ENCODE results near the gene NFIA.
"Not testable (repeated sequence)": the region's sequence is repeated elsewhere in the genome, so short reads cannot be mapped to it uniquely, and the experiment has no call there.

The NFIA gene

DNA sequence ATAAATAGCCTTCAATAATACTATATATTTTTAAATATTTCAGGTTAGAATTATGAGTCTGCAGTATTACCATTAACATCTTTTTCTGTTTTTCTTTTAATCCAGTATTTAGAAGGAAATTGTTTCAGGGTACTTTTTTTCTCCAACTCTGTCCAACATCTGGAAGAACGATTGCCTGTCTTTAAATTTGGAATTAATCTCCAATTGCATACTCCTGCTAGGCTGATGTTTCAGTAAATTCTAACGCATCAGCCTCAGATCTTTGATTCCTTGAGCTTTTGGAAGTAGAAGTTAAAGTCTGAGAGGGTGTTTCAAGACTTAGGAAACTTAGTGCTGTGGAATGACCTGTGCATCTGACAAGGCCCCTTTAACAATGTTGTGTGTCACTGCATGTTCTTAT, 20.3 kb downstream of the NFIA start:
- no peak for DNase-seq

DNA sequence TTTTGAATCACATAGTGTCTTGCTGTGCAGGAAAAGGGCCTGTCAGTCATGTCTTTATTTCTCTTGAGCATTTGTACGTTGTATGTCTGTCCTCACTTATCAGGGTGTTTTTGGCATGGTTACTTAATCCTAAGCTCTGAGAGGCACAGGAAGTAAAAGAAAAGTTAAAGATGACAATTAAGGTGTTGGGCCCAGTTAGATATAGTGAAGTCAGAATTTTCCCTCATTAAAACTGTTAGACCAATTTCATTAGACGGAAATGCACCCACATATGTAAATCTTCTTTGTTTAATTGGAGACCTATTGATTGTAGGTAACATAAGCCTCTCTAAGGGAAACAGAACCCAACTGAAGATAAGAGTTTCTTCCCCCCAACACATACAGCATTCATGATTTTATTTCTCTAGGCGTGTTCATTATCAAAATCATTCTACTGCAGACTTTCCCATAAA, 21.9 kb downstream of the NFIA start:
- no peak for DNase-seq

DNA sequence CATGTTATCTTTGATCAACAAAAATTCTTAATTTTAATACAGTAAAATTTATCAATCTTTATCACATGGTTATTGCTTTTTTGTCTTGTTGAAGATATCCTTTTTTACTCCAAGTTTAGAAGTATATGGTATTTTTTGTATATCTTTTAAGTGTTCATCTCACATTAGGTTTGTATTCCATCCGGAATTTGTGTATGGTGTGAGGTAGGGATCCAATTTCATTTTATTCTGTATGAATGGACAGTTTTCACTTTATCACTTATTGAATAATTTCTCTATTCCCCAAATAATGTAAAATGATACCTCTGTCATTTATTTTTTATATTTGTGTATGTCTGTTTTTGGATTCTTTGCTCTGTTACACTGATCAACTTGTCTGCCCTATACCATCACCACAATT, 25.3 kb downstream of the NFIA start:
- DNase-seq, result no peak

DNA sequence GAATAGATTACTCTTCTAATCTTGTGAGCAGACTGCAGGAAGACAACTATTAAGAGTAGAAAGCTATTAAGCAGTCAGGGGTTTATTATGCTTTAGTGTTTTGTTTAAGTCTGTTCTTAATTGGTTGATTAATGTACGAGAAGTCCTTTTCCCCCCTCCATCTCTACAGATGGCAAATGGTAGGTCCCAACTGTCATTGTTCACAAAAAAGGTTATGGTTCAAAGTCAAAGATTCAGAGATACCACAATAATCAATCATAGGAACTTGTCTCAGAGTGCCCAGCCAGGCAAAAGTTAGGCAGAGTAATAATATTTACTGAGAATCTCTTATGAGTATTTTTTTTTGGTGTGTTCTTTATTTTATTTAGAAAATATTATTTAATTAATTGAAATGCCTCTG, 26.8 kb downstream of the NFIA start:
- DNase-seq, result no peak

DNA sequence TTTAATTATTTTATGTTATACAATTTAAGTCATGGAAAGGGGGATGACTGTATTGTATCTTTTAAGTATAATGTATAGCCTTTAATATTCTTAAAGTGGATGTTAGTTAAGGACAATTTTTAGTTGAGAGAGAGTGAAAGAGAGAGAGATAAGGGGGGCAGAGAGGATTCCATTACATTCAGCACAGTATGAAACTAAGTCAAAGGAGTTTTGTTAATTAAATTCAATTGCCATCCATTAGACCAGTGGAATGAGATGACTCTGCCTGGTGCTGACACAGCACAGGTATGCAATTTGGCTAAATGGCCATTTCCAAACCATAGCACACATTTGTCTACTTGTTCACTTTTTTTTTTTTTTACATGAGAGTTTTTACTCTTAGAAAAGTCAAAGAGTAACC, 27.5 kb downstream of the NFIA start:
- DNase-seq, result no peak

DNA sequence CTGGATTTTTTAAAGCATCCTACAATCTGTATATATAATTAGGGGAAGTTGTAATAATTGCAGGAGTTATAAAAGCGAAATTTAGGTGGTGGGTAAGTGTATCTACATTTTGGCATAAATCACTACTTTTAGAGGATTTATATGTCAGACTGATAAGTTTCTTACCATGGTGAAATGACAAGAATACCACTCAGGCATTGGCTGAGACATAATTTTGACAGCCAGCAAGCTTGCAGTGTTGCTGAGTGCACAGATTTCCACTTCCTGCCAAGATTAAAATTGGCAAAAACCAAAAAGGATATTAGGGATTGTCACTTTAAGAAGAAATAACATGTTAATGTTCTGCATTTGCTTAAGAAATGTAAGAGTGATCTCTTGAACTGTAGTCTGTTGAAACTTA, 28.2 kb downstream of the NFIA start:
- DNase-seq, result no peak

DNA sequence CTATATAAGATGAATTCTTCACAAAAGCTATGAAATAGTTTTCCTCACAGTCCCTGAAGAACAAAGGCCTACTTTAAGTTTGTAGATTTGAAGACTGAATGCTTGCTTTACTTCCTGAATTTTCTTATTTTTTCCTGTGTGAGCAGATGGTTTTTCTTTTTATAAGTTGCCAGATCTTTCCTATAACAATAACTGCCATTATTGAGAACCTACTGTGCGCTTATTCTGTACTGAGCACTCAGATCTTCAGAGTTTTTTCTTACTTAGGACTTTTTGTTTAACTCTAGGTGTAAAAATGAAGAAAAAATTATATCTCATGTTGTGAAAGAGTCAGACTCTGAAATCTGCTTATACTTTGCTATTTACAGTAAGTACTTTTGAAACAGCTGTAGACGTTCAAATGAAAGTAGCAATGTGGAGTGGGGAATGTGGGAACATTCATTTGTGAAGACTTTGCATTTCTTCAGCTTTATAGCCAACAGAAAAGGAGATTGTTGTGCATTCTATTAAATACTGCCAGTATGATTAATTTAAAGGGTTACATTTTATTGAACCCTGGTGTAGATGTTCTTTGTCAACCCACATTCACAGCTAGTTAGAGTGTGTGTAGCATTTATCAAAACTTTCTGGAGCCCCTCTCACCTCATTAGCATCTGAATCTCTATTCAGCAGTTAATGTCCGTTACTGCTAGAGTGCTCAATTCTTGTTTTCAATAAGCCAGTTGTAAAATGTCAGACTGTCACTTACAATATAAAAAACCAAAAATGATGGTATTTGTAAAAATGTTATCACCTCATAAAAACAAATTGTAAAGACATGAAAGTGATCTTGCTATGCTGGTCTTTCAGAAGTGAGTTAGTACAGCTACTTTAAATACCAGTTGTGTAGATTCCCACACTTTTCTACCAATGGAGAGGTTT, 29.0 kb downstream of the NFIA start:
- DNase-seq, result no peak

DNA sequence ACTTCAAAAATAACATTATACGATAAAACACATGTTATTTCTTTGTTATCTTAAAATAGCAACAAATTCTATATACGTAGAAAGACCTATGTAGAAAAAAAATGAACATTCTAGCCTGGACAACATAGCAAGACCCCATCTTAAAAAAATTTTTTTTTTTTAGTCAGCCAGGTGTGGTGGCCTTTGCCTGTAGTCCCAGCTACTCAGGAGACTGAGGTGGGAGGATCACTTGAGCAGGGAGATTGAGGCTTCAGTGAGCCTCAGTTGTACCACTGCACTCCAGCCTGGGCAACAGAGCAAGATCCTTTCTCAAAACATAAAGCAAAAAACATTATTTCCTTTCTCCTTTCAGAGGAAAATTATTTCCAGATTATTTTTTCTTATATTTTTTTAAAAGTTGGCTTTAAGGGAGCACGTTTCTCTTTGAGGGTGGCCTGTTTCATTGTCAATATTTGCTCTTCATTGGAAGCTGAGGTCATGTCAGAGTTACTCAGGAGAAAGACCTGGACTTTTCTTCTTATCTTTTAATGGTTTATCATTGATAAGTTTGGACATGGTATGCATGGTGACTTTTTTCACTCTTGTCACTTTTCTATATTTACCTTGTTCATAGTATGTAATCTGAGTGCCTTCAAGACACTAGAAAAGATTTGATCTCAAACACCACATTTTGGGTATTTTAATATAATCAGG, 32.0 kb downstream of the NFIA start:
- no peak for DNase-seq

DNA sequence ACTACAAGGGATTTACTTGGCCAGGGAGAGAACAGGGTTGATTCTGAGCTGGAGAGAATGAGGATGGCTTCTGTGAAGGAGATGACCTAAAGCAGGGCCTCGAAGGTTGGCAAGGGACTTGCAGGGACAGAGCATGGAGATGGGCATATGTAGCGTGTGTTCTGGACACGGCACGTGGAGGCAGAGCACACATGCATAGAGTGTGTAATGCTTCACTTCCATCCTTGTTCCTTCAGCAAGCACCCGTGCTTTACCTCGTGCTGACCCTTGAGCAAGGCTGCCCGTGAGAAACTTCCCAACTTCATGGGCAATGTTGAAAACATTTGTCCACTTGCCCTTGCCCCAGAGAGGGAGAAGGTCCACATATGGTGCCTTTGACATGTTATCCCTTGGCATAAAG, 33.1 kb downstream of the NFIA start:
- no peak for DNase-seq

DNA sequence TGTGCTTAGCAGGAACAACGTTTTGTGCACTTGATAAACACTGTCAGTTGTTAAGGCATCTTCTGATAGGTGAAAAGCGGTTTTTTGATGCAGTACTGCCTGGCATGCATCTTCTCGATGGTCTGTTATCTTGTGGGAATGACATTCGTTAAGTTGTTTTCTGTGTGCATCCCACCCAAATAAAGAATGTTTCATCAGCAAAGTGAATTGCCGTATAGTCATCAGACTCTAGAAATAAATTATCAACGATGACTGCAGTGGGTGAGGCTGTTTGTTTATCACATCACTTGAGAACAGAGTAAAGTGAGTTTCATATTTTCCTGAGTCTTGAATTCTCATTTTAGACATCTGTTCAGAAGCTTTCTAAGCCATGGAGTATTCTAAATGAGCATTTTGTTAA, 34.1 kb downstream of the NFIA start:
- no peak for DNase-seq

DNA sequence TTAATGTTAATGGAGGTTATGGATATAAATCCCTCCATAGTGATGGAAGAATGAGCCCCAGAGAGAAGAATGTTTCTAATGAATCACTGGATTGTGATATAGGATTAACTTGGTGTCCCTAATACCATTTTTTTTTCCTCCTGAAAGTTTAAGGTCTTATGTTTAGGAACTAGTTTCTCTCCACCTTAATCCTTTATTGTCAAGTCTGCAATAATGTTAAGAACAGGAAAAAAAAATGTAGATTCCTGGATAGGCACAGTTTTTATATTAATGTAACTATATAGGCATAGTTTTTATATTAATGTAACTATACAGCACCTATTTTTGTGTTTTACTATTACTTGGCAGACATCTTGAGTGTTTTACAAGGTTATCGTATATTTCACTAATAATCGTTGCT, 34.9 kb downstream of the NFIA start:
- DNase-seq, result no peak

DNA sequence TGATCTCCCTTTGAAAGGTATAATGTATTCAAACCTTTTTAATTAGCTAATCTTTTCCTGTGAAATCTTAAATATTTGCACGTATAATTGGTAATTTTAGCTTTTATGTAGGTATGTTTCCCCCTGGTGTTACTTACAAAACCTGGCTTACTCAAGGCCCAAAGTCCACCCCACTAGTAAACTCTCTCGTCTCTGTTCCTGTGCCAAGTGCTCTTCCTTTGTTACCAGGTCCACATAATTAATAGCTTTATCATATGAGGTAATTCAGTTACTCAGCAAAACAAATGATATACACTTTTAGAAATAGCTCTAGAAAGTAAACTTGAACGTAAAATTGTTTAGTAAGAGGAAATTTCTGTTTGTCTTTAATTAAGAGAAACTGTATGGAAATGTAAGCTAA, 36.7 kb downstream of the NFIA start:
- no peak for DNase-seq

DNA sequence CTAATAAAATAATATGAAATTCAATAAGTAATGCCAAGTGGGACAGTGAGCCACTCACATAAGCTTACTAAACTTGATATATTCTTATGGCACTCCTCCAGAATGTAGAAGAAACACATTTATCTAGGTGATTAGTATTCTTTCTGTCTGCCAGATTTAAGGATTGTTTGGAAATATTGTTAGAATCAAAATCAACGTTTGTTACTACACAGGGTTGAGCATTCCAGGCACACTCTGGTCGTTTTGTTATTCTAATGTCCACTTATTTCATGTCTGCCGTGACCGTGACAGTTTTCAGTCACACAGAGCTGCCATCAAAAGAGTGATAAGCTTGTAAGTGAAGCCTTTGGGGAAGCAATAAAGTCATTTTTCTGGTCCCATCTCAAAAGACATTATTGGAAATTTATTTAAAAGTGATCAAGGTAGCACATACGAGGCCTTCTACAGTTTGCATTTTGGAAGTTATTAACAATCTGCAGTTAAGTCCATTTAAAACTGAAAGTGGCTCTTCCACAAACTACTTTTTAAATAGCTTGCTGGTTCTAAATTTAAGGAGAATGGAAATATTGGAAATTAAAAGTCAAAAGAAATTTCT, 38.0 kb downstream of the NFIA start:
- no peak for DNase-seq

DNA sequence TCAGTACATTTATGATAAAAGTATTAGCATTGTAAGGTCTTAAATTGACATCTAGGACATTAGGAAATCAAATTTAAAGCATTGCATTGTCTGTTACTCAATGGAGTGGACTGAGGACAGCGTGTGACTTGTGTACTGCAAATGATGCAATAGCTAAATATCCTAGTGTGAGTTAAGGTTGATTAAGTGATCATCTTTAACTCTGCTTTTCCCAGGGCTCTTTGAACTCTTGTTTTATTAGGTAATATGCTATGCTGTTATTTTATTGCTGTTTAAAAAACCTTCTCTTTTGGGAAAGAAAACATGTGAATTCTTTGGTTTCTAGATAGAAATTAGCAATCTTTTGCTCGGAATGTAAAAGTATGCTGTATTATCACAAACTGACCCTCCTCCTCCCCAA, 38.6 kb downstream of the NFIA start:
- DNase-seq, result no peak

DNA sequence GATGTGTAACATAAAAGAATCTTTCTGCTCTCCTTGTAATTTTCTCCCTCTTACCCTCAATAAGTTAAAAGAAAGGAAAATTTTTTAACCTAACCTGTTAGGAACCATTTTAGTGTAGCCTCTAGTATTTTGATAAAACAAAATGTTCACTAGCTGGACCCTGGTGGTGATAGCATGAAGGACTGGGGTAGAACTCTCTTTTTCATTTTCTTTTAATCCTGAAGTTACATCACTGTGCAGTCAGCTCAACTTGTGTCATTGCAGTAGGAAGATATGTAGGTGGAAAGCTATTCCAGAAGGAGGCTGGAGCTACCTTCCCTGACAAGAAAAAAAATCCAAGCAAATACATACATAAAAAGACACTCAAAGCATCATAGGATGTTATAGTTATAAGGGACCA, 39.3 kb downstream of the NFIA start:
- DNase-seq, result no peak

DNA sequence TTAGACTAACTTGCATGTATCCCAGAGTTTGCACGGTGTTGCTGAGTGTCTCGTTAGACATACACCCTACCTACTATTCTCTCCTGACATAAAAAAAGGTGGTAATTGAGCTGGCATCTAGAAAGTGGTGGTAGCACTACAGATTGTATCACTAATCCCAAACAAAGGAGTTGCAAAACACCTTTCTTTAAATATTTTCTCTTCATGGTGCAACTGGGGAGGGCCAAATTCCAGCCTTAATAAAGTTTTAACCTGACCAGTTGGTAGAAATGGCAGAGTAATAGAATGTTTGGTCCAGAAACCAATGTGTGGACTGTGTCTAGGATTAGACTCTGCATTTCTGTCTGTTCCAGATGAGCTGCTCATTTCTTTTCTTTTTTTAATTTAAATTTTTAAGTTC, 40.0 kb downstream of the NFIA start:
- DNase-seq, result no peak

DNA sequence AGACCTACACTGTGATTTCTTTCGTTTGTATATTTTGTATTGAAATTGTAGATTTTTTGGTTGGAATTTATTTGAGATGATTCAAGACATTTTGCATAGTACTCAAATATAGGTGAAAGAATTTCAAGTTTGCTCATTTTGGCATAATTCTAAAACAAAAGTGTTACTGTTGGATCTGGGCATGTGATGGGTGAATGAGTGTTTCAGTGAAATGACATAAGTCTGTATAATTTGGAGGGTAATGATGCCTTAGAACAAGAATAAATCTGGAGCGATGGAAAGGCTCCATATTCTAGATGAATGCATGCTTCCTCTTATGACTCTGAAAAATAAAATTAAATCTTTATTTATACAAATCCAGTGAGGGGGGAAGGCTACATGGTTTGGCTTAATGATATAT, 41.0 kb downstream of the NFIA start:
- DNase-seq, result no peak

DNA sequence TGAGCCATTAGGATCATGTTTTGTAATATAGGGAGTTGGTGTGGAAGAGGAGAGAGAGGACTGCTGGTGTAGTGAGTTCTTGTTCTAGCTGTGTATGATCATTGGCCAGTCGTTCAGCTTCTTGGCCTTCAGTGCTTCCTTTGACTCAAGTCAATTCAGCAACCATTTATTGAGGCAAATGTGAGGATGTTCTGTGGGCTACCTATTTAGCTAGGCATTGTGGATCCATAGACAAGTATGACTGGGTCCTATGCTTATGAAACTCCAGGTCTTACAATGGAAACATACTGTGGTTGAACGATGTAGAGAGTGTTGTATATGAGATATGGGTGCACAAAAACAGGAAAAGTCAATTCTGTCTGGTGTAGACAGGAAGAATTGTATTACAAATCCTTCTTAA, 41.7 kb downstream of the NFIA start:
- no peak for DNase-seq

DNA sequence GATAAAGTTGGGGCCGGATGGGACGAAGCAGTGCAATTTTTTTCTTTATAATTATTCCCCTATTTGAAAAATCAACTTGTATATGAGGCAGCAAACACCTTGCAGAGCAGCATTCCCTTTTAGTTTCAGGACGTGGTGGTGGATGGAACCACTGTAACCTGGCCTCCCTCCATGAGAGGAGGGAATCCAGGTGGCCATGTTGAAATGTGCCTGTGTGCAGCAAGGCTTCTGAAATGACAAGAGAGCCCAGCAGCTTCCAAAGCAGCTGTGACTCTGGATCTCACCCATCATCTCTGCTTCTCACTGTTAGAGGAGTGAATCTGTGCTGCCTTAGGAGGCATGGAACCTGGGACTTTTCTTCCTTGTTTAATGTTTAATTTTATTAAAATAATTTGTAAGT, 42.3 kb downstream of the NFIA start:
- DNase-seq, result no peak

DNA sequence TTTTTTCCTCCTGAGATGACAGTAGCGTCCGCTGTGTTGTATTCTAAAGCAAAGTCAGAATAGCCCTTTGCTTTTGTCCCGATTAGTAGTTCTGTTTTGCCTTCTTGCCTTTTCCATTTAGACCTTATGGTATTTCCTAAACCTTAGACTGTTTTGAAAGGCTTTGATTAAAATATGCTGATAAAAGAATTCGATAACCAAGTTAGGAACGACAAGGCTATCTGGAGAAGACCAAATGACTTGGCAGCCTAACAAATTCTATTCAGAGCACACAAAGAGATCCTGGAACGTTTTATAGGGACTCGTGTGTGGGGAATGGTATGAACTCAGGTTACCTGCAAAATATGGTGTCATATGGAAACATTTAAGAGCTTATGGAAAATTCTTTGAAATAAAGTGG, 42.9 kb downstream of the NFIA start:
- no peak for DNase-seq

DNA sequence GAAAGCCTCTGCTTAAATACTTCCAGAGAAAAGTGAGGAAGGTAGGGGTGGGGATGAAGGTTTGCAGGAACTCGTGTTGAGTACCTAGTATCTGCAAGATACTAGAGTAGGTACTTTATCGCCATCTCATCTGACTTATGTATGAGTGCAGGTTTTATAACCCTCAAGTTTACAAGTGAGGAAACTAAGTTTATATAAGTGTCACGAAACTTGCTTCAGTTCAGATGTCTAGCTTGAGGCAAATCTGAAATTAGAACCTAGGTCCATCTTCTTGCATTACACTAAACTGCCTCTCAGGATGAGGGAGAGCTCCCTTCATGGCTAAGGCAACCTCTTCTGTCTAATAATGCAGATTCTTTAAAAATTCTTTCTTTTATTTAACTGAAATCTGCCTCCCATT, 43.5 kb downstream of the NFIA start:
- DNase-seq, result no peak

DNA sequence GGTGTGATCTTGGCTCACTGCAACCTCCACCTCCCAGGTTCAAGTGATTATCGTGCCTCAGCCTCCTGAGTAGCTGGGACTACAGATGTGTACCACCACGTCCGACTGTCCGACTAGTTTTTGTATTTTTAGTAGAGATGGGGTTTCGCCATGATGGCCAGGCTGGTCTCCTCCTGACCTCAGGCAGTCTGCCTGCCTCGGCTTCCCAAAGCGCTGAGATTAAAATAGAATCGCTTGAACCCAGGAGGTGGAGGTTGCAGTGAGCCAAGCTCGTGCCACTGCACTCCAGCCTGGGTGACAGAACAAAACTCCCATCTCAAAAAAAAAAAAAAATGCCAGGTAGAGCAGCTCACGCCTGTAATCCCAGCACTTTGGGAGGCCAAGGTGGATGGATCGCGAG, 44.5 kb downstream of the NFIA start:
- DNase-seq, result not testable (repeated sequence)

DNA sequence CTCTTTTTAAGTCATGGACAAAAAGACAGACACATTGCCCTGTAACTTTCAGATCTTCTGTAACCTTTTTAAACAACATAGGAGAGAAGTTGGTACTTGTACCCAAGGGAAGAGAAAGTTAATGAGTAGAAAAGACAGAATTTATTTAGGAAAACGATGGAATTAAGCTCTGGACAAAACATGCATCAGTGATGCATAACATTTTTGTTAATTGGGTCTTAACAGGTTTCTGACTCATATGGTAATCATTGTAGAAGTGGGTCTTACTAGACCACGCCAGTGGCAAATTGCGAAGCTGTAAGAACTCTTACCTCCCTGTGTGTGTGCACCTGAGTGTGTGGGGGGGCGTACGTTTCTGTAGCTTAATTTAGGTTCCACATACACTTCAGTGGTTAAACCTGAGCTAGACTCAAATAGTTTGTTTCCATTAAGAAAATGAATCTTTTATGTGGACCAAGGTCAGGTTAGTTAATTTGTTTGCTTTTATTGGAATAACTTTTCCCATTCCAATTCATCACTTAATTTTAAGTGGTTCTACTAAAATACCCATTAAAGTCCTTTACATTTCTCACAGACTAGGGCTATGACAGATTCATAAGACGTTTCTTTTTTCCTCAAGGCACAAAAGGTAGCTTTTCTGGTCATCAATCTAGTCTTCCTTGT, 48.1 kb downstream of the NFIA start:
- DNase-seq, result no peak

All from right kidney (tissue), 1 donor.